GM19239 (cell line): Measurements from ENCODE around the gene RUSF1.
"Not testable (repeated sequence)": the region's sequence is repeated elsewhere in the genome, so short reads cannot be mapped to it uniquely, and the experiment has no call there.

Experiments used
- DNase-seq: peaks from one replicate; pipeline ENCODE4 v3.0.0; 2011; ENCODE audit warnings: low spot score; ENCODE audit not compliant: insufficient read length
- FAIRE-seq: peaks from 2 replicates; lab custom pipeline; 2011; peaks lifted over from hg19 to GRCh38; lab: Jason Lieb, UNC

RUSF1 gene

DNA sequence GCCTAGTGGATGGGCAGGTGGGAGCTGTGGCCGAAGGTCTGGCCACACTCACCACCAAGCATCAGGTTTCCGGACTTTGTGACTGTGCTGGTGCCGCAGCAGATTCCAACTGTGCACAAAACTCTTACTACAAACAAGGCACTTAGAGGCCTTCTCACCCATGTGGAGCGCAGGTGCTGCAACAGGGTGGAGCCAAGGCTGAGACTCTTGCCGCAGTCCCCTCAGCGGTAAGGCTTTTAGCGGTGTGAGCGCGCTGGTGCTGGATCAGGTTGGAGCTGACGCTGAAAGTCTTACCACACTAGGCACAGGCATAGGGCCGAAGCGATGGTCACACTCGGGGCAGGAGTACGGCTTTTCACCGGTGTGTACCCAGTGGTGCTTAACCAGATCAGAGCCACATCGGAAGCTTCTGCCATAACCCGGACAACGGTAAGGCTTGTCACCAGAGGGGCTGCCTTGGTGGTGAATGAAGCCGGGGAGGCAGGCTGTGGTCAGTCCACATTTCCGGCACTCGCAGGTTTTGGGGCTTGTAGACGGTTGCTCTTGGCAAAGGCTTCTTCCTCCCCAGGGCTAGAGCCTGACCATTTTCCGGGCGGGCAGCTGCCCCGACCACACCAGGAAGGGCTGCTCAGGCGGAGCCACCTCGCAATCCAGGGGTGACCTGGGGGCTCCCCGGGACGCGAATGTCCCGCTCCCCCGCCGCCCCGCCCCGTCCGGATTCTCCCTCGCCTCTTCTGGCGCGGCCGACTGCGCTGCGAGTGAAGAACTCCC, 49.9 kb downstream of the RUSF1 start:
- FAIRE-seq (peak; percentile 67), DNase-seq (no peak)

DNA sequence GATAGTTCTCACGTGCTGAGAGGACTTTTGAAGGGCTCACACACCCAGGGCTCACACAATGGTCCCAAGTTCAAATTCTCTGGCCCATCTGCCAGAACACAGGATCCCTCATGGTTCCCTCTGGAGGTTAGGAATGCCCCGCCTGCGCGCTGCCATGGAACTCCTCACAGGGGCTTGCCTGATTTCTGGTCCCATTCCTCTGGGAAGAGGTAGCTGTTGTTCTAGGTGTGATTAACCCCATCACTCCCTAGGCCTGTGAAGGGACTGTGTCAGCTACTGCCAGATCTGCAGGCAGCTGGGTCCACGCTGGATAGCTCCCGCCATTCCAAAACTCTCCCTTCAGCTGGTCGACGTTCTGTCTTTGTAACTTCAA, 51.2 kb downstream of the RUSF1 start:
- FAIRE-seq (no peak), DNase-seq (no peak)

DNA sequence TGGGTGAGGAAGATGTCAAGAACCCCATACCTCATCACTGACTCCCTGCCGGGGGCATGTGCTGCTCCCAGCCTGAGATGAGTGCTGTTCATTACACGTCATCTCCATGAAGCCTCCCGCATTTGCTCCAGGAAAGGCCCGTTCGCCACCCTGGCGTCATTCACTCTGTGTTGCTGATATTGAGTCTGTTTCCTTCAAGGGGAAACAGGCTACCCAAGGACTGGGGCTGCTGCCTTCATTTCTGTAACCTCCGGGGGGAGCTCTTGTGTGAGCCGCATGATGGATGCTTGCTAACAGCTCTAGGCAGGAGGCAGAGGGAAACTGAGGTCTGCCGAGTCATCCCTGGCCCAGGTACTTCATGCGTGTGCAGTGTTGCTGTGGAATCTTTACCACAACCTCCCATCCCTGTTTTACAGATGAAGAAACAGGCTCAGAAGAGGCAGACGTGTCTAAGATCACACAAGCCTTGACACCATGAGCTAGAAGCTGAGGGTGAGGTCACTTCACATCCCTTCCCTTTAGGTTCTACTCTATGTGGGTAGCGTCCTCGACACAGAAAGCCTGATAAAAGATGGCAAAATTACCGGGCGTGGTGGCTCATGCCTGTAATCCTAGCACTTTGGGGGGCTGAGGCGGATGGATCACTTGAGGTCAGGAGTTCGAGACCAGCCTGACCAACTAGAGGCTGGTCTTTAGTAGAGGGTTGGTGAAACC, 52.4 kb downstream of the RUSF1 start:
- FAIRE-seq (no peak), DNase-seq (no peak)

DNA sequence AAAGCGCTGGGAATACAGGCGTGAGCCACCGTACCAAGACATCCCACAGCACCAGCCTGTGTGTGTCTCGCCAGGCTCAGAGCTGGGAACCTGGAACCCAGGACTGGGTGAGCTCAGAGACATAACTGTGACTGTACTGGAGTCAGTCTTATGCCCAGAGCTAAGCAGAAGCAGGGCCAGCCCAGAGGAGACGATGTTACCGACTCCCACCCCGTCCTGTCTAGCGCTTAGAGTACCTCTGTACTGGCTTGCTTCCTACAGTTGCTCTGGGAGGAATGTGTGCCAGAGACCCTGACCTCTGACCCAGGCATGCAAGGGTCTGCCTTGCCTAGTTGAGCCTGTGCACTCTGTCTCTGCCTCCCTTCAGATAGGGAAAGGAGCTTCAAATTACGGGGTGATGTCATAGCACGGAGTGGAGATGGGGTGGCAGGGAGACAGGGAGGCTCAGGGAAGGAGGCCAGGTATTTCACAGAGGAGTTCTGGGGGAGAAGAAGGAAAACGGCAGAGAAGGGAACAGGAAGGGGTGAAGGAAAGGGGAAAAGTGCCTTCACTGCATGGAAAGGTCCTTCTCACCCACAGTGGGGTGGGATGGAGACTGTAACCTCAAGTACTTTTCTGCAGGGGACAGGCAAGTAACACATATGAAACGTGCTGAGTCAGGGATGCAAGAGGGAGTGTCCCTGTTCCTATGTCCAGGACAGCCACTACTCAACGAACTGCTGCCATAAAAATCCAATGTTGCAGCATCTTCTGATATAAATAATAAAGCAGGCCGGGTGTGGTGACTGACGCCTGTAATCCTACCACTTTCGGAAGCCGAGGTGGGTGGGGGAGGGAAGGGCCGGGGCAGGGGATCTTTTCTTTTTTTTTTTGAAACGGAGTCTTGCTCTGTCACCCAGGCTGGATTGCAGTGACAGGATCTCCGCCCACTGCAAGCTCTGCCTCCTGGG, 54.7 kb downstream of the RUSF1 start:
- DNase-seq (no peak), FAIRE-seq (no peak)

DNA sequence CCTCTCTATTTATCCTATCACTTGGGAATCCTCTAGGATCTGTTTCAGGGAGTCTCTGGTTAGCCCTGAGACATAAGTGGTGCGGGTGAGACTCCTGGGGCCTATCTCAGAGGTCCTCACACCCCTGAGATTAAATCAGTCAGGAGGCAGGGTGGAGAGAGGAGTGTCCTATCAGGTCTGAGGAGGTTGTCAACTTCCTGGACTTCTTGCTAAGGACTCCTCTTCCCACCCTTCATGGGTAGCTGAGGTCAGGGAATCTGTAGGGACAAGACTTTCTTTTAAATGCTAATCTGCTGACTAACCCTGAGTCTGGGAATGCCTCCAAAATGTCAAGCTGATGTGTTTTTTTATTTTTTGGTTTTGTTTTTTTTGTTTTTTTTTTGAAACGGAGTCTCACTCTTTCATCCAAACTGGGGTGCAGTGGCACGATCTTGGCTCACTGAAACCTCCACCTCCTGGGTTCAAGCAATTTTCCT, 55.5 kb downstream of the RUSF1 start:
- DNase-seq (no peak), FAIRE-seq (no peak)

DNA sequence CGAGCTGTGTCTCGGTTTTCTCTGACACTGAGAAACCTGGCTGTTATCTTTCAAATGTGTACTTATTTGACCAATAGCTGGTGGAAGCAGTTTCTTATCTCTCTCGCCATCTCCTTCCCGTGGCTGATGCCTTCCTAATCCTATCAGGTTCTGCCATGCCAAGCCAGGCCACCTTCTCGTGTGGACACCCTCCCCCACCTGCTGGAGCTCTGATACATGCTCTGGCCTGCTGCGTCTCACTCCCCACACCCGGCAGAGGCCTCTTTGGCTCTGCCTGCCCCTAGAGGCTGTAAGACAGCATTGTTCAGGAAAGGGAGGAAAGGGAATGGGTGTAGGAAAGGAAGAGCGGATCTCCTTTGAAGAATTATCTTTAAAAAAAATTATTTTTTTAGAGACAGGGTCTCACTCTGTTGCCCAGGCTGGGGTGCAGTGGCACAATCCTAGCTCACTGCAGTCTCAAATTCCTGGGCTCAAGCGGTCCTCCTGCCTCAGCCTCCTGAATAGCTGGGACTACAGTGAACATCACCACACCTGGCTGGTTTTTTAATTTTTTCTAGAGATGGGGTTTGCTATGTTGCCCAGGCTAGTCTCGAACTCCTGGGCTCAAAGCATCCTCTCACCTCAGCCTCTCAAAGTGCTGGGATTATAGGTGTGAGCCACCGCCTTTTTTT, 56.4 kb downstream of the RUSF1 start:
- FAIRE-seq (no peak), DNase-seq (no peak)

DNA sequence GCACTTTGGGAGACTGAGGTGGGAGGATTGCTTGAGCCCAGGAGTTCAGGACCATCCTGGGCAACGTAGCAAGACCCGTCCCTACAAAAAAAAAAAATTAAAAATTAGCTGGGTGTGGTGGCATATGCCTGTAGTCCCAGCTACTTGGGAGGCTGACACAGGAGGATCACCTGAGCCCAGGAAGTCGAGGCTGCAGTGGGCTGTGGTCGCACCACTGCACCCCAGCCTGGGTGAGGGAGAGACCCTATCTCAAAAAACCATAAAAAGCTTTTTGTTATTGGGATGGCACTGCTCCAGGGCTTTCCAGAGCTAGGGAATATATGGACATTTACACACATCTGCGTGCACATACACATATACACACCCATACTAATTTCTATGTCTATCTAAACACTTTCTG, 57.0 kb downstream of the RUSF1 start:
- DNase-seq (no peak), FAIRE-seq (no peak)

DNA sequence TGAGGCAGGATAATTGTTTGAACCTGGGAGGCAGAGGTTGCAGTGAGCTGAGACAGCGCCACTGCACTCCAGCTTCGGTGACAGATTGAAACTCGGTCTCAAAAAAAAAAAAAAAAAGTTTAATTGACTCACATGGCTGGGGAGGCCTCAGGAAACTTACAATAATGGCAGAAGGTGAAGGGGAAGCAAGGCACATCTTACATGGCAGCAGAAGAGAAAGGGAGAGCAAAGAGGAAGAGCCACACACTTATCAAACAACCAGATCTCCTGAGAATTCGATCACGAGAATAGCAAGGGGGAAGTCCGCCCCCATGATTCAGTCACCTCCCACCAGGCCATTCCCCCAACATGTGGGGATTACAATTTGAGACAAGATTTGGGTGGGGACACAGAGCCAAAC, 62.3 kb downstream of the RUSF1 start:
- DNase-seq, FAIRE-seq: not testable (repeated sequence)

DNA sequence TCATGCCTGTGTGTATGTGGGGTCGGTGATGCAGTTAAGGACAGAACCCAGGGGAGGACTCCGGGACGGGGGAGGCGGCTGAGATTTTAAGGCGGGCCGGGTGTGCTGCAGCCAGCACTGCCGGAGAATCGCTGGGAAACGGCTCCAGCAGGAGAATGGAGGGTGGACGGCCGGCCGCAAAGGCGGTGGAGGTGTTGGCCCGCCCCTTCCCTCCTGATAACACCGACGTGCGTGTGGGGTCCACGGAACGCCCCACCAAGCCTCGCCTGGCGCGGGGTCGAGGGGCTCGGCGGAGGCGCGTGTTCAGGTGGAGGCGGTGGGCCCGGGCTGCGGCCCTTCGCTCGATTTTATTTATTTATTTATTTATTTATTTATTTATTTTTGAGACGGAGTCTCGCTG, 66.2 kb downstream of the RUSF1 start:
- DNase-seq = no peak
- no peak for FAIRE-seq

DNA sequence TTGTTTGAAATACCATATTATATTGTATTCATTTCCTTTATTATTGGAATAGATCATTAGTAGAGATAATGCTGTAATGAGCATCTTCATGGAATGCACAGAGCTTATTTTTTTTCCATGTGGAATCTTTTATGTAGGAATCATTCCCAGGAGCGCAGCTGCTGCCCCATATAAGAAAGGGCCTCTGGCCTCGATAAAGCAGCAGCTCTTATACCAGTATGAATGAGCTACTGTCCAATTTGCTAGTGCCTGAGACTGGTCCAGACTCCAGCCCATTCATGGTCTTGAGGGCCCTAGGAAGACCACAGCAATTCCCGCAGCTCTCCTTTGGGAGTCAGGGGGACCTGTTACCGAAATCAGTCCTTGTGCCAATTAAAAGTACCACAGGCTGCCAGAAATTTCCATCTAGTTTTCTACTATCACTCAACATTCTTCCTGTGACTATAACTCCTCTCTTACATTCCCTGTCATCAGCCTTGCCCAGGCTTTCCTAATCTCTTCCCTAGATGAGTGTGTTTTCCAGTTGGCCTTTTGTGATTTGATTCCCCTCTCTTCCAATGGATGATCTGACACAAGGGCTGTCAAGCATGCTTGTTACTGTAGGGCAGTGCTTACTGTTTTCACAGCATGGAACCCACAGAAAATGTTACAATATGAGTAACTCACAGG, 67.5 kb downstream of the RUSF1 start:
- DNase-seq (no peak), FAIRE-seq (no peak)

DNA sequence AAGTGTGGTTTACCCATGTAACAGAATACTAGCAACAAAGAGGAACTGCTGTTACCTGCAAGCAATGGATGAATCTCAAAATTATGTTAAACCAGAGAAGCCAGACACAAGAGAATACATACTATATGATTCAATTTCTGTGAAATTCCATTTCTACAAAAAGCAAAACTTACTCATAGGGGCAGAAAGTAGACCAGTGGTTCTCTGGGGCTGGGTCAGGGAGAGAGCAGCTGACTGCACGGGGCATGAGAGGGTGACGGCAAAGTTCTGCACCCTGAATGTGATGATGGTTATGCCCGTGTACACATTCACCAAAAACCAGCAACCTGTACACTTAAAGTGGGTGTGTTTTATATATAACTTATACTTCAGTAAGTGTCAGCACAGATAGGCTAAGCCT, 68.7 kb downstream of the RUSF1 start:
- DNase-seq (no peak), FAIRE-seq (no peak)
